Fibroblast of pulmonary artery (primary cell): ENCODE results near the gene TPSB2.

Experiments used
- DNase-seq: peaks from one replicate; pipeline ENCODE4 v3.0.0-alpha.2; 2010; ENCODE audit warnings: low read depth
- H3K4me3 ChIP-seq: replicated peaks from 2 replicates; pipeline ENCODE4 v1.5.1; 2011; ENCODE audit warnings: low read depth, mild to moderate bottlenecking, control low read depth, low read length, moderate library complexity
- CTCF ChIP-seq: IDR thresholded peaks from 2 replicates; pipeline ENCODE4 v1.5.1; 2011; ENCODE audit warnings: mild to moderate bottlenecking, control low read depth, low read length, inconsistent platforms; ENCODE audit errors: missing control alignments

TPSB2 gene

GRCh38 chr16:1264345-1265089 lies 34.5 kb upstream of the TPSB2 start:
- TF ChIP-seq CTCF: no peak
- no peak overlapping the region for H3K4me3 ChIP-seq
- no peak for DNase-seq

GRCh38 chr16:1263591-1264344 lies 33.8 kb upstream of the TPSB2 start:
- TF ChIP-seq CTCF: no peak
- H3K4me3 ChIP-seq: no peak overlapping the region
- DNase-seq: no peak

GRCh38 chr16:1262846-1263221 lies 32.9 kb upstream of the TPSB2 start:
- H3K4me3 ChIP-seq: no peak overlapping the region
- no peak for DNase-seq
- TF ChIP-seq CTCF: no peak

GRCh38 chr16:1262210-1262845 lies 32.3 kb upstream of the TPSB2 start:
- no peak overlapping the region for H3K4me3 ChIP-seq
- no peak for DNase-seq
- TF ChIP-seq CTCF: no peak

GRCh38 chr16:1261131-1261892 lies 31.3 kb upstream of the TPSB2 start:
- TF ChIP-seq CTCF: no peak
- H3K4me3 ChIP-seq: no peak overlapping the region
- no peak for DNase-seq

- H3K4me3 ChIP-seq: no peak overlapping the region
- no peak for DNase-seq
- no peak for TF ChIP-seq CTCF
Measured at GRCh38 chr16:1260101-1260680, 30.2 kb upstream of the TPSB2 start.
